Measurements from ENCODE around the gene BCR. TPM values are rescaled to one million over a fixed set of nuclear protein-coding genes. Genes with fewer than 3 reads are reported as not detected.

The BCR gene
- total and polyA plus RNA-seq, 2 of the 13 experiments (the other 11 are each of a cell fraction or from before 2014, with no cell fraction given) = 19.9 to 33.6 TPM

- TF ChIP-seq, protein P1, sequence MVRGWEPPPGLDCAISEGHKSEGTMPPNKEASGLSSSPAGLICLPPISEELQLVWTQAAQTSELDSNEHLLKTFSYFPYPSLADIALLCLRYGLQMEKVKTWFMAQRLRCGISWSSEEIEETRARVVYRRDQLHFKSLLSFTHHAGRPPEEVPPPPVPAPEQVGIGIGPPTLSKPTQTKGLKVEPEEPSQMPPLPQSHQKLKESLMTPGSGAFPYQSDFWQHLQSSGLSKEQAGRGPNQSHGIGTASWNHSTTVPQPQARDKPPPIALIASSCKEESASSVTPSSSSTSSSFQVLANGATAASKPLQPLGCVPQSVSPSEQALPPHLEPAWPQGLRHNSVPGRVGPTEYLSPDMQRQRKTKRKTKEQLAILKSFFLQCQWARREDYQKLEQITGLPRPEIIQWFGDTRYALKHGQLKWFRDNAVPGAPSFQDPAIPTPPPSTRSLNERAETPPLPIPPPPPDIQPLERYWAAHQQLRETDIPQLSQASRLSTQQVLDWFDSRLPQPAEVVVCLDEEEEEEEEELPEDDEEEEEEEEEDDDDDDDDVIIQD (CRISPR knock-in tag; IDR thresholded peaks at IDR 0.05; ENCODE audit: low read depth) = no peak
- TF ChIP-seq TSC22D2 (CRISPR knock-in tag; IDR thresholded peaks at IDR 0.05; ENCODE audit: borderline replicate concordance) = 0 out of 2 replicates have a peak, but pooled peaks have one; percentile 30
- TF ChIP-seq, protein P2, sequence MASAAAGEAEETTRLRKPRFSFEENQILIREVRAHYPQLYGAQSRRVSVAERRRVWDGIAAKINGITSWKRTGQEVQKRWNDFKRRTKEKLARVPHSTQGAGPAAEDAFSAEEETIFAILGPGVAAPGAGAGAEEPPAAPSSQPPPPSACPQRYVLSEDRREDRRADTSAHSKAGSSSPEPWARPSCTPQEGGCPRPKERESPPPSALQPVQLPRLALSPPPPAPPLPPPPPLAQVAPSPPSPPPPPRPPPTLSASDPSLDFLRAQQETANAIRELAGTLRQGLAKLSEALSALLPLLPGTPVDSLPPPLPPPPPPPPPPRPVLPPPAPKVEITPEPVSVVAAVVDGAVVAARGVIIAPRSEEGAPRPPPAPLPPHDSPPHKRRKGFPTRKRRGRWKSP (CRISPR knock-in tag; IDR thresholded peaks at IDR 0.05) = no peak
- TF ChIP-seq GPN1 (CRISPR knock-in tag; IDR thresholded peaks at IDR 0.05; ENCODE audit: borderline replicate concordance) = no peak
- no peak for TF ChIP-seq RARA (CRISPR knock-in tag; IDR thresholded peaks at IDR 0.05)
- peak; percentile 58; the same call in 1 of the 2 replicates for TF ChIP-seq TBX2 (CRISPR knock-in tag; IDR thresholded peaks at IDR 0.05; ENCODE audit: borderline replicate concordance)
- peak; percentile 49 for TF ChIP-seq NR2F6 (IDR thresholded peaks at IDR 0.05)
- TF ChIP-seq NR2F6 (CRISPR knock-in tag; IDR thresholded peaks at IDR 0.05) = no peak; the same call in 1 of the 2 replicates
- TF ChIP-seq ZSCAN29 (CRISPR knock-in tag; conservative IDR thresholded peaks at IDR 0.05) = no peak
- TF ChIP-seq NR2C2 (CRISPR knock-in tag; IDR thresholded peaks at IDR 0.05; ENCODE audit: borderline replicate concordance) = peak; percentile 77
- peak; percentile 62 for TF ChIP-seq PITX1 (CRISPR knock-in tag; IDR thresholded peaks at IDR 0.05)
- no peak for TF ChIP-seq JUNB (CRISPR knock-in tag; IDR thresholded peaks at IDR 0.05; ENCODE audit: borderline replicate concordance)
- no peak for TF ChIP-seq ARNT2 (CRISPR knock-in tag; IDR thresholded peaks at IDR 0.05; ENCODE audit: low read depth)
- TF ChIP-seq ZNF788 (CRISPR knock-in tag; IDR thresholded peaks at IDR 0.05; ENCODE audit: borderline replicate concordance) = no peak
- TF ChIP-seq ZNF451 (CRISPR knock-in tag; IDR thresholded peaks at IDR 0.05) = no peak
- no peak for TF ChIP-seq ATF7-NPFF (CRISPR knock-in tag; IDR thresholded peaks at IDR 0.05; ENCODE audit: low read depth)
- no peak for TF ChIP-seq ZNF512 (CRISPR knock-in tag; IDR thresholded peaks at IDR 0.05)
- TF ChIP-seq NONO (IDR thresholded peaks at IDR 0.05) = no peak
- TF ChIP-seq NONO (CRISPR knock-in tag; conservative IDR thresholded peaks at IDR 0.05) = no peak
- no peak for TF ChIP-seq IKZF1 (IDR thresholded peaks at IDR 0.05)
- no peak for TF ChIP-seq NFIB (CRISPR knock-in tag; IDR thresholded peaks at IDR 0.05; ENCODE audit: borderline replicate concordance)
- TF ChIP-seq ARID2 (CRISPR knock-in tag; IDR thresholded peaks at IDR 0.05; ENCODE audit: borderline replicate concordance) = no peak
- no peak for TF ChIP-seq ZNF720 (CRISPR knock-in tag; IDR thresholded peaks at IDR 0.05)
- no peak for TF ChIP-seq ZSCAN25 (CRISPR knock-in tag; IDR thresholded peaks at IDR 0.05)
- peak; percentile 36; the same call in 1 of the 2 replicates for TF ChIP-seq POGZ (CRISPR knock-in tag; IDR thresholded peaks at IDR 0.05)
- no peak for TF ChIP-seq ZNF639 (CRISPR knock-in tag; conservative IDR thresholded peaks at IDR 0.05)
Observed at GRCh38 chr22:23157560-23158515, 22.5 kb upstream of the BCR start (continued).
